HCT116 (cell line): ENCODE data around the gene TAAR5. TPM values are rescaled to one million over a fixed set of nuclear protein-coding genes. Genes with fewer than 3 reads are reported as not detected.

Experiments used
- ATAC-seq: fragments of 200-7000 bp; cut with Tn5 transposase; 2 replicates; pipeline ENCODE4 v1.9.1; 2020; ENCODE audit warnings: mild to moderate bottlenecking, moderate library complexity
- BruUV-seq: library from RNA; stranded (reverse); fragments of 400-500 nt; replicated peaks from 2 replicates; lab custom pipeline; 2021; lab: Mats Ljungman, UMichigan
- CTCF ChIA-PET: fragments of 300-600 bp; sonication (Branson Sonifier 250); formaldehyde crosslinking; loops from one replicate; lab custom pipeline; 2021; ENCODE audit warnings: antibody characterized with exemption; lab: Charles Lee
- POLR2A ChIA-PET: fragments of 300-600, 350-600 bp; sonication (Branson Sonifier 250); formaldehyde crosslinking; loops from one replicate; lab custom pipeline; 2021; ENCODE audit warnings: antibody characterized with exemption; lab: Charles Lee
- RAD21 ChIA-PET, 2 experiments: fragments of 300-600 bp; sonication (Branson Sonifier 250); formaldehyde crosslinking; loops; one replicate each; lab custom pipeline; 2023; ENCODE audit warnings: low total read pairs in 2 of 2; ENCODE audit not compliant: uncharacterized antibody in 2 of 2, unreplicated experiment in 2 of 2, low non-redundant PET in 1 of 2; lab: Charles Lee
- DNase-seq: peaks from one replicate; pipeline ENCODE4 v3.0.0-alpha.2; 2010; ENCODE audit warnings: low read depth, low spot score
- H2AFZ ChIP-seq: fragments of 200-600 bp; shearing (Covaris generic), sonication (generic); 2 replicates; pipeline ENCODE4 v1.6.1; 2017; ENCODE audit warnings: low read depth, mixed run types, mixed read lengths, antibody characterized with exemption, low read length; ENCODE audit not compliant: poor library complexity, severe bottlenecking
- H3K27ac ChIP-seq: 2 replicates; pipeline ENCODE4 v1.5.1; 2012; ENCODE audit warnings: low read depth, low read length
- H3K27me3 ChIP-seq: fragments of 200-600 bp; sonication (generic); 2 replicates; pipeline ENCODE4 v1.6.1; 2016; ENCODE audit warnings: mixed run types, low read length, mixed read lengths; ENCODE audit not compliant: insufficient read depth
- H3K36me3 ChIP-seq, 2 experiments: fragments of 200-500 bp in 1 of 2; fragments of 200-600 bp in 1 of 2; sonication (Bioruptor generic) in 1 of 2; sonication (generic) in 1 of 2; 2 replicates each; pipeline versions ENCODE4 v1.5.1 to v1.6.1; 2014 to 2016; ENCODE audit warnings: low read length in 2 of 2, inconsistent platforms in 1 of 2, mixed read lengths in 1 of 2, mixed run types in 1 of 2; ENCODE audit not compliant: insufficient read depth in 2 of 2, control insufficient read depth in 1 of 2
- H3K4me1 ChIP-seq, 2 experiments: fragments of 200-600 bp in 1 of 2; sonication (generic) in 1 of 2; 2 replicates each; pipeline versions ENCODE4 v1.5.1 to v1.6.1; 2012 to 2017; ENCODE audit warnings: low read length in 2 of 2, inconsistent platforms in 1 of 2, mild to moderate bottlenecking in 1 of 2, mixed read lengths in 1 of 2, mixed run types in 1 of 2, moderate library complexity in 1 of 2; ENCODE audit not compliant: insufficient read depth in 2 of 2, control insufficient read depth in 1 of 2
- H3K4me2 ChIP-seq: fragments of 200-600 bp; sonication (generic); 2 replicates; pipeline ENCODE4 v1.6.1; 2017; ENCODE audit warnings: mixed run types, low read length, mixed read lengths
- H3K4me3 ChIP-seq, 2 experiments: fragments of 200-600 bp in 1 of 2; sonication (generic) in 1 of 2; replicated peaks in 1 of 2; 2 replicates each; pipeline ENCODE4 v1.5.1; 2011 to 2016; ENCODE audit warnings: low read length in 2 of 2, control low read depth in 1 of 2, low read depth in 1 of 2, mild to moderate bottlenecking in 1 of 2, mixed read lengths in 1 of 2, mixed run types in 1 of 2
- H3K79me2 ChIP-seq: fragments of 200-600 bp; sonication (generic); 2 replicates; pipeline ENCODE4 v1.6.1; 2017; ENCODE audit warnings: mild to moderate bottlenecking, mixed run types, low read length, moderate library complexity, mixed read lengths; ENCODE audit not compliant: insufficient read depth
- H3K9ac ChIP-seq: fragments of 200-600 bp; sonication (generic); 2 replicates; pipeline ENCODE4 v1.6.1; 2016; ENCODE audit warnings: low read length, mixed read lengths
- H3K9me2 ChIP-seq: fragments of 200-600 bp; sonication (generic), shearing (Covaris generic); 2 replicates; pipeline ENCODE4 v1.6.1; 2017; ENCODE audit warnings: mixed run types, mild to moderate bottlenecking, moderate library complexity; ENCODE audit not compliant: insufficient read depth
- H3K9me3 ChIP-seq, 2 experiments: fragments of 200-500 bp in 1 of 2; fragments of 200-600 bp in 1 of 2; sonication (Bioruptor generic) in 1 of 2; sonication (generic) in 1 of 2; 2 replicates each; pipeline ENCODE4 v1.6.1; 2014 to 2017; ENCODE audit warnings: low read length in 2 of 2, mixed read lengths in 2 of 2, inconsistent platforms in 1 of 2, low read depth in 1 of 2, mild to moderate bottlenecking in 1 of 2, mixed run types in 1 of 2, moderate library complexity in 1 of 2; ENCODE audit not compliant: control insufficient read depth in 1 of 2, insufficient read depth in 1 of 2
- H4K20me1 ChIP-seq: fragments of 200-600 bp; sonication (generic), shearing (Covaris generic); 2 replicates; pipeline ENCODE4 v1.6.1; 2017; ENCODE audit warnings: mixed run types, mild to moderate bottlenecking, moderate library complexity; ENCODE audit not compliant: insufficient read depth
- CBX3 ChIP-seq: IDR thresholded peaks from 2 replicates; pipeline ENCODE4 v1.6.1; 2012; ENCODE audit warnings: low read depth
- CEBPB ChIP-seq: IDR thresholded peaks from 2 replicates; pipeline ENCODE4 v1.6.1; 2012; ENCODE audit warnings: low read depth
- EGR1 ChIP-seq: IDR thresholded peaks from 2 replicates; pipeline ENCODE4 v1.6.1; 2012; ENCODE audit warnings: low read depth
- ELF1 ChIP-seq: IDR thresholded peaks from 2 replicates; pipeline ENCODE4 v1.6.1; 2012; ENCODE audit warnings: low read depth, borderline replicate concordance
- EZH2 ChIP-seq: fragments of 200-600 bp; sonication (generic); IDR thresholded peaks from 2 replicates; pipeline ENCODE4 v1.6.1; 2017; ENCODE audit warnings: antibody characterized with exemption, mixed run types
- EZH2phosphoT487 ChIP-seq: fragments of 200-600 bp; IDR thresholded peaks from 2 replicates; pipeline ENCODE4 v1.6.1; 2018; ENCODE audit warnings: antibody characterized with exemption, borderline replicate concordance
- FOSL1 ChIP-seq: IDR thresholded peaks from 2 replicates; pipeline ENCODE4 v1.6.1; 2012; ENCODE audit warnings: low read depth
- POLR2A ChIP-seq: IDR thresholded peaks from 2 replicates; pipeline ENCODE4 v1.7.0; 2011; ENCODE audit warnings: borderline replicate concordance; ENCODE audit not compliant: insufficient read depth, insufficient read length; ENCODE audit errors: extremely low read depth
- POLR2AphosphoS5 ChIP-seq: IDR thresholded peaks from 2 replicates; pipeline ENCODE4 v1.6.1; 2011; ENCODE audit warnings: mild to moderate bottlenecking, low read depth, low read length, moderate library complexity
- SP1 ChIP-seq: IDR thresholded peaks from 2 replicates; pipeline ENCODE4 v1.6.1; 2012; ENCODE audit warnings: low read depth
- SRF ChIP-seq: IDR thresholded peaks from 2 replicates; pipeline ENCODE4 v1.6.1; 2012; ENCODE audit warnings: low read depth
- YY1 ChIP-seq: IDR thresholded peaks from 2 replicates; pipeline ENCODE4 v1.6.1; 2011; ENCODE audit warnings: low read length, low read depth, moderate library complexity, mild to moderate bottlenecking; ENCODE audit not compliant: insufficient replicate concordance; ENCODE audit errors: extremely low read depth
- ZFX ChIP-seq: fragments of 450-650 bp; IDR thresholded peaks from 2 replicates; pipeline ENCODE4 v1.6.1; 2017
- intact Hi-C: fragments of 100-400 bp; cut with micrococcal nuclease; formaldehyde crosslinking; loops from 2 replicates; pipeline ENCODE4 v1.10.0; 2022
- total RNA-seq: library from RNA; stranded (reverse); gene quantifications from one replicate; pipeline ENCODE4 v1.2.1, GENCODE V29; 2021; ENCODE audit not compliant: unreplicated experiment
- TF ChIP-seq, protein P1 (sequence below): IDR thresholded peaks from 2 replicates; pipeline ENCODE4 v1.6.1; 2011; ENCODE audit warnings: mild to moderate bottlenecking, low read length, moderate library complexity; ENCODE audit not compliant: insufficient replicate concordance; ENCODE audit errors: extremely low read depth
- TF ChIP-seq, protein P2 (sequence below): IDR thresholded peaks from 2 replicates; pipeline ENCODE4 v1.6.1; 2012
- TF ChIP-seq, protein P3 (sequence below): IDR thresholded peaks from 2 replicates; pipeline ENCODE4 v1.6.1; 2012

TAAR5 gene
- total RNA-seq, 1 experiment from 2014 or later: not detected

DNA sequence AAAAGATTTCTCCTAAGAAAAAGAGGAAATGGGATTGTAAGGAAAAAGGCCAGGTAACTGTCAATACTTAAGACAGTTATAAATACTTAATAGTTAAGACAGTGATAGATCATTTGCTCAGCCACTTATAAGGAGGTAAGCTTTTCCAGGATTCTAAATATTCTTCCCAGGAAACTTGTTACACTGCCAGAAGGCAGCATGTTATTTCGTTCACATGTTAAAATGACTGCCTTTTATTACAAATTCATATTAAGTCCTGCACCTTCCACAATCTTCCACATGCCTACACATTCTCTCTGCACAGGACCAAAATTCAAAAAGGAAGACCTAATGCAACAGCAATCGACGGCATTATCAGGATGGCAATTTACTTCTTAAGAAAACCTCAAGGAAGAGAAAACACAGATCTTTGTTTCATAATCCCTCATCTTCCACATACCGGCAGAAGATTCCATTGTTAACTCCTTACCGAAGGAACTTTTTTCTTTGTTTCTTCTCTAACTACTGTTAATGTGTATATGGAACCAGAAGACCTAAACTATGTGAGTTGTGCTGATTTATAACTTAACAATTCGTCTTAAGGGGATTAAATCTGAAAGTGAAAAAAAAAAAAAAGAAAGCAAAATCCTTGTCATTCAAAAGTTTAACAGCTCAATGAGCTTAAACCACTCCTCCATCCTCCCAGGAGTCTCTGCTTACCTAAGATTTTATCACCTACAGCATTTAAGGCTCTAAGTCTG lies 33.7 kb upstream of the TAAR5 start:
- intact Hi-C loops: no loop called here
- Histone ChIP-seq H3K4me3 (no peak overlapping the region), H3K9ac (no peak overlapping the region), H2AFZ (no peak overlapping the region), H3K79me2 (no peaks in the 10 kb centered on the region), H3K9me2 (no peaks in the 10 kb centered on the region), H4K20me1 (no peaks in the 10 kb centered on the region), H3K27me3 (no peaks in the 10 kb centered on the region), H3K4me2 (no peak overlapping the region), H3K4me1 (no peaks in the 10 kb centered on the region), H3K9me3 (no peaks in the 10 kb centered on the region), H3K36me3 (no peaks in the 10 kb centered on the region), H3K27ac (no peak overlapping the region)
- BruUV-seq: no TSS peak
- RAD21 ChIA-PET: no interaction called here
- ATAC-seq: no peak
- no peak for DNase-seq
- CTCF ChIA-PET: no interaction called here
- POLR2A ChIA-PET: no interaction called here
- TF ChIP-seq ELF1 (no peak), YY1 (no peak), EGR1 (no peak), CBX3 (no peak), CEBPB (no peak), SRF (no peak), FOSL1 (no peak), EZH2 (no peak), ZFX (no peak), EZH2phosphoT487 (no peak), POLR2A (no peak), POLR2AphosphoS5 (no peak), SP1 (no peak)
- TF ChIP-seq, protein P1, sequence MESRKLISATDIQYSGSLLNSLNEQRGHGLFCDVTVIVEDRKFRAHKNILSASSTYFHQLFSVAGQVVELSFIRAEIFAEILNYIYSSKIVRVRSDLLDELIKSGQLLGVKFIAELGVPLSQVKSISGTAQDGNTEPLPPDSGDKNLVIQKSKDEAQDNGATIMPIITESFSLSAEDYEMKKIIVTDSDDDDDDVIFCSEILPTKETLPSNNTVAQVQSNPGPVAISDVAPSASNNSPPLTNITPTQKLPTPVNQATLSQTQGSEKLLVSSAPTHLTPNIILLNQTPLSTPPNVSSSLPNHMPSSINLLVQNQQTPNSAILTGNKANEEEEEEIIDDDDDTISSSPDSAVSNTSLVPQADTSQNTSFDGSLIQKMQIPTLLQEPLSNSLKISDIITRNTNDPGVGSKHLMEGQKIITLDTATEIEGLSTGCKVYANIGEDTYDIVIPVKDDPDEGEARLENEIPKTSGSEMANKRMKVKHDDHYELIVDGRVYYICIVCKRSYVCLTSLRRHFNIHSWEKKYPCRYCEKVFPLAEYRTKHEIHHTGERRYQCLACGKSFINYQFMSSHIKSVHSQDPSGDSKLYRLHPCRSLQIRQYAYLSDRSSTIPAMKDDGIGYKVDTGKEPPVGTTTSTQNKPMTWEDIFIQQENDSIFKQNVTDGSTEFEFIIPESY: no peak
- TF ChIP-seq, protein P2, sequence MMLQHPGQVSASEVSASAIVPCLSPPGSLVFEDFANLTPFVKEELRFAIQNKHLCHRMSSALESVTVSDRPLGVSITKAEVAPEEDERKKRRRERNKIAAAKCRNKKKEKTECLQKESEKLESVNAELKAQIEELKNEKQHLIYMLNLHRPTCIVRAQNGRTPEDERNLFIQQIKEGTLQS: no peak
- TF ChIP-seq, protein P3, sequence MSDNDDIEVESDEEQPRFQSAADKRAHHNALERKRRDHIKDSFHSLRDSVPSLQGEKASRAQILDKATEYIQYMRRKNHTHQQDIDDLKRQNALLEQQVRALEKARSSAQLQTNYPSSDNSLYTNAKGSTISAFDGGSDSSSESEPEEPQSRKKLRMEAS: no peak
